GM23338 (cell line): Measurements from ENCODE around the gene TCERG1L. TPM values are rescaled to one million over a fixed set of nuclear protein-coding genes. Genes with fewer than 3 reads are reported as not detected.

Experiments used
- ATAC-seq: fragments of 200-7000 bp; cut with Tn5 transposase; 3 replicates; pipeline ENCODE4 v1.9.1; 2020
- DNase-seq: peaks from one replicate; pipeline ENCODE4 v3.0.0-alpha.2; 2015; ENCODE audit warnings: low spot score
- H2AFZ ChIP-seq: fragments of 200-600 bp; sonication (generic); 2 replicates; pipeline ENCODE4 v1.8.0; 2016; ENCODE audit warnings: antibody characterized with exemption, mild to moderate bottlenecking, moderate library complexity
- H3F3A ChIP-seq: fragments of 200-600 bp; sonication (generic); replicated peaks from 2 replicates; pipeline ENCODE4 v1.8.0; 2017; ENCODE audit warnings: antibody characterized with exemption, mixed run types, low read depth
- H3K27ac ChIP-seq: fragments of 200-600 bp; sonication (generic); 2 replicates; pipeline ENCODE4 v1.6.1; 2016; ENCODE audit warnings: low read depth
- H3K27me3 ChIP-seq: fragments of 200-600 bp; sonication (generic); 2 replicates; pipeline ENCODE4 v1.8.0; 2016; ENCODE audit warnings: mild to moderate bottlenecking, mixed run types, moderate library complexity; ENCODE audit not compliant: insufficient read depth
- H3K36me3 ChIP-seq: fragments of 200-600 bp; sonication (generic); 2 replicates; pipeline ENCODE4 v1.8.0; 2016; ENCODE audit warnings: mild to moderate bottlenecking; ENCODE audit not compliant: insufficient read depth
- H3K4me1 ChIP-seq: fragments of 200-600 bp; sonication (generic); 2 replicates; pipeline ENCODE4 v1.8.0; 2016; ENCODE audit warnings: mild to moderate bottlenecking, moderate library complexity; ENCODE audit not compliant: insufficient read depth
- H3K4me2 ChIP-seq: fragments of 200-600 bp; sonication (generic); 2 replicates; pipeline ENCODE4 v1.7.1; 2017; ENCODE audit warnings: mixed run types
- H3K4me3 ChIP-seq: fragments of 200-600 bp; sonication (generic); 2 replicates; pipeline ENCODE4 v1.6.1; 2016; ENCODE audit warnings: mixed run types
- H3K79me2 ChIP-seq: fragments of 200-600 bp; sonication (generic); replicated peaks from 2 replicates; pipeline ENCODE4 v1.8.0; 2017; ENCODE audit warnings: mild to moderate bottlenecking; ENCODE audit not compliant: insufficient read depth
- H3K9me2 ChIP-seq: fragments of 200-600 bp; sonication (generic); 2 replicates; pipeline ENCODE4 v1.8.0; 2017; ENCODE audit not compliant: insufficient read depth
- H4K20me1 ChIP-seq: fragments of 200-600 bp; sonication (generic); replicated peaks from 2 replicates; pipeline ENCODE4 v1.8.0; 2017; ENCODE audit warnings: mild to moderate bottlenecking; ENCODE audit not compliant: insufficient read depth
- H3K27ac Mint-ChIP-seq: 2 replicates; pipeline ENCODE4 v1.8.0; 2020; ENCODE audit warnings: inconsistent platforms, mild to moderate bottlenecking, moderate library complexity, mixed read lengths
- H3K27me3 Mint-ChIP-seq: 3 replicates; pipeline ENCODE4 v1.8.0; 2022; ENCODE audit warnings: low read depth, mild to moderate bottlenecking, moderate library complexity, mixed read lengths, inconsistent platforms; ENCODE audit not compliant: insufficient read depth, poor library complexity
- H3K36me3 Mint-ChIP-seq: 3 replicates; pipeline ENCODE4 v1.8.0; 2021; ENCODE audit warnings: low read depth, mild to moderate bottlenecking, inconsistent platforms, moderate library complexity, mixed read lengths
- H3K4me1 Mint-ChIP-seq: 3 replicates; pipeline ENCODE4 v1.8.0; 2020; ENCODE audit warnings: mild to moderate bottlenecking, inconsistent platforms, mixed read lengths
- H3K4me3 Mint-ChIP-seq: 3 replicates; pipeline ENCODE4 v1.8.0; 2021; ENCODE audit warnings: moderate library complexity, mild to moderate bottlenecking, inconsistent platforms, mixed read lengths
- H3K9me3 Mint-ChIP-seq: 3 replicates; pipeline ENCODE4 v1.8.0; 2020; ENCODE audit warnings: moderate library complexity, mild to moderate bottlenecking, inconsistent platforms, mixed read lengths
- CREB1 ChIP-seq: fragments of 250-450 bp; sonication (Bioruptor Pico); IDR thresholded peaks from 2 replicates; pipeline ENCODE4 v1.5.0; 2020; ENCODE audit warnings: low read depth, mild to moderate bottlenecking, moderate library complexity
- CTCF ChIP-seq, 2 experiments: fragments of 200-600 bp in 1 of 2; sonication (generic) in 1 of 2; conservative IDR thresholded peaks; 2 replicates each; pipeline versions ENCODE4 v1.5.1 to v1.6.1; 2016 to 2017; ENCODE audit warnings: antibody characterized with exemption in 2 of 2, low read depth in 2 of 2, mild to moderate bottlenecking in 2 of 2, moderate library complexity in 1 of 2
- ETS1 ChIP-seq: IDR thresholded peaks from 2 replicates; pipeline ENCODE4 v1.6.1; 2016; ENCODE audit warnings: antibody characterized with exemption
- EZH2 ChIP-seq: fragments of 200-600 bp; sonication (generic); IDR thresholded peaks from one replicate; pipeline ENCODE4 v1.8.0; 2017; ENCODE audit warnings: antibody characterized with exemption, mild to moderate bottlenecking, low read depth; ENCODE audit not compliant: unreplicated experiment
- EZH2phosphoT487 ChIP-seq: fragments of 200-600 bp; sonication (generic); IDR thresholded peaks from one replicate; pipeline ENCODE4 v1.8.1; 2018; ENCODE audit warnings: antibody characterized with exemption; ENCODE audit not compliant: unreplicated experiment
- JUNB ChIP-seq: IDR thresholded peaks from one replicate; pipeline ENCODE4 v1.6.1; 2016; ENCODE audit warnings: antibody characterized with exemption; ENCODE audit not compliant: unreplicated experiment
- NANOG ChIP-seq: IDR thresholded peaks from 2 replicates; pipeline ENCODE4 v1.6.1; 2016; ENCODE audit warnings: antibody characterized with exemption, borderline replicate concordance
- POLR2AphosphoS5 ChIP-seq: IDR thresholded peaks from 2 replicates; pipeline ENCODE4 v1.6.1; 2016; ENCODE audit warnings: antibody characterized with exemption, low read depth
- REST ChIP-seq: IDR thresholded peaks from one replicate; pipeline ENCODE4 v1.6.1; 2018; ENCODE audit warnings: antibody characterized with exemption; ENCODE audit not compliant: unreplicated experiment
- STAT1 ChIP-seq: IDR thresholded peaks from one replicate; pipeline ENCODE4 v1.6.1; 2016; ENCODE audit warnings: antibody characterized with exemption; ENCODE audit not compliant: unreplicated experiment
- ZNF114 ChIP-seq: fragments of 250-450 bp; sonication (Bioruptor Pico); IDR thresholded peaks from 2 replicates; pipeline ENCODE4 v1.5.0; 2020; ENCODE audit warnings: mild to moderate bottlenecking, moderate library complexity
- ZNF331 ChIP-seq: fragments of 250-450 bp; sonication (Bioruptor Pico); IDR thresholded peaks from 2 replicates; pipeline ENCODE4 v1.5.0; 2020; ENCODE audit warnings: low read depth, mild to moderate bottlenecking, moderate library complexity
- ZNF462 ChIP-seq: fragments of 250-450 bp; sonication (Bioruptor Pico); IDR thresholded peaks from 2 replicates; pipeline ENCODE4 v1.5.0; 2020; ENCODE audit warnings: mild to moderate bottlenecking, moderate library complexity
- polyA plus RNA-seq: library from polyadenylated mRNA; unstranded; fragments of >200 nt; fragmentation: Nextera tagmentation; extraction: Ambion mirVana; gene quantifications from 2 replicates; pipeline ENCODE4 v1.2.1, GENCODE V29; 2016
- total RNA-seq: library from RNA; depleted of rRNA; stranded (reverse); fragments of >200 nt; shearing (Covaris generic); gene quantifications from 2 replicates; pipeline ENCODE4 v1.2.3, GENCODE V29; 2014

The TCERG1L gene
- total and polyA plus RNA-seq, 2 experiments from 2014 or later: 3.9 to 5.5 TPM

GRCh38 chr10:131251146-131251541, 60.4 kb downstream of the TCERG1L start:
- Mint-ChIP-seq H3K27me3 (peaks cover 8% of the 10 kb centered on the region), H3K27ac (no peak overlapping the region), H3K36me3 (peaks cover 29% of the 10 kb centered on the region; the same call in 2 of the 3 replicates), H3K4me3 (no peak overlapping the region), H3K4me1 (peaks cover 4% of the 10 kb centered on the region; the same call in 2 of the 3 replicates), H3K9me3 (peaks cover 69% of the 10 kb centered on the region)
- H4K20me1 ChIP-seq: no peaks in the 10 kb centered on the region
- H2AFZ ChIP-seq: no peak overlapping the region
- TF ChIP-seq EZH2phosphoT487 (no peak), STAT1 (no peak), NANOG (no peak), ETS1 (no peak), JUNB (no peak), CREB1 (CRISPR knock-in tag) (no peak), EZH2 (no peak), ZNF462 (CRISPR knock-in tag) (no peak), POLR2AphosphoS5 (no peak), CTCF (conservative IDR thresholded peaks at IDR 0.05; ENCODE audit: low read depth in 2 of 2) (no peak), ZNF331 (CRISPR knock-in tag) (no peak), REST (no peak), ZNF114 (CRISPR knock-in tag) (no peak)
- H3K4me1 ChIP-seq: no peaks in the 10 kb centered on the region
- no peak overlapping the region for H3K4me3 ChIP-seq
- H3K36me3 ChIP-seq: no peaks in the 10 kb centered on the region
- no peaks in the 10 kb centered on the region for H3F3A ChIP-seq
- H3K27me3 ChIP-seq: no peaks in the 10 kb centered on the region
- H3K9me2 ChIP-seq: no peaks in the 10 kb centered on the region
- peak; percentile 33; the same call in 2 of the 3 replicates for ATAC-seq
- no peak for DNase-seq
- H3K79me2 ChIP-seq: no peaks in the 10 kb centered on the region
- no peak overlapping the region for H3K27ac ChIP-seq
- H3K4me2 ChIP-seq: no peak overlapping the region
